Measurements from ENCODE around the gene GPR25. TPM values are rescaled to one million over a fixed set of nuclear protein-coding genes. Genes with fewer than 3 reads are reported as not detected.

The GPR25 gene
- polyA plus RNA-seq, 1 donor: not detected

DNA sequence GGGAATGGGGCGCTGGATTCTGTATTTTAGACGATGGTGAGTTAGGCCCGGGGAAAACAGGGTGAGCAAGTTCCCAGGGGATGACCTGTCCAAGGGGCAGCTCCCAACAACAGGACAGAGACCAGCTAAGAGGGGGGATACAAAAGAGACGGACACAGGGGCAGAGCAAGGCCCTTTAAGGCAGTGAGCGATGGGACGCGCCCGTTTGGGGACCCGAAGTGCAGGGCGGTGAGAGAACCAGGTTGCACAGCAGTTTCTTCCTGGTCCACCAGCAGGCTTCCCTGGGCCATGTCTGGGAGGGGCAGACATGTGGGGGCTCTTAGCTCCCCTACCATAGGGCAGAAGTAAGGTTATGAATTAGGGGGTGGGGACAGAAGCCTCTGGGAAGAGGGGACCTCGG is 43.9 kb downstream of the GPR25 start:
- no peak for DNase-seq

DNA sequence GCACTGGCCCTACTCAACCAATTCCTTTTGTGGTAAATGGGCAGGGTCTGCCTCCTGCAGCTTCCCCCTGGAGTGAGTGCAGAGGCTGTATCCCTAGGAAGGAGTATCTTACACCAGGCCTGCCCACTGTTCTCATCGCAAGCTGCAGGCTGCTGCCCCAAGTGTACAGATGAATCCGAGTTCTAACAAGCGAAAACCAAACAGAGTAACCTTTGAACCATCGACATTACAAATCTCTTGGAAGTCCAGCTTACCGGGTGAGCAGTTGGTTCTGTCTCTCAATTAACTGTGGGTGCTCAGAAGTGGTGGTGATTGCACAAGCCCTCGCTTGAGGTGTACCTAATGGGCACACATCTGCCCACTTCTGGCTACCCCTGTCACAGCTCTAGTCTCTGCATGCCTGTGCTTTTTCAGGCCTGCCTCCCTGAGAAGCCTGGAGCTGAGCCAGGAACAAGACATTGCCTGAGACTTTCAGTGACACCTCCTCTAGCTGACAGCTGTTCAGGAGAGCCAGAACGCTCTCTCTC is 44.6 kb downstream of the GPR25 start:
- DNase-seq: no peak

DNA sequence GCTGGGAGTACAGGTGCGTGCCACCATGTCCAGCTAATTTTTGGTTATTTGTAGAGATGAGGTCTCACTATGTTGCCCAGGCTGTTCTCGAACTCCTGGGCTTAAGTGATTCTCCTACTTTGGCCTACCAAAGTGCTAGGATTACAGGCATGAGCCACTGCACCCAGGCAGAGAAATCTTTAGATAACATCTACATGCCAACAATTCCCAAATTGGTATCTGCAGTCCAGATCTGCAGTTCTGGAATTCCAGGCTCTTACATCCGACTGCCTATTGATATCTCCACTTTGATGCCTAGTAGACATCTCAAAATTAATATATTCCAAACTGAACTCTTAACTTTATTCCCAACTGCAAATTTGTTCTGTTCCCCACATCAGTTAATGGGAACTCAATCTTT is 45.2 kb downstream of the GPR25 start:
- DNase-seq: no peak

DNA sequence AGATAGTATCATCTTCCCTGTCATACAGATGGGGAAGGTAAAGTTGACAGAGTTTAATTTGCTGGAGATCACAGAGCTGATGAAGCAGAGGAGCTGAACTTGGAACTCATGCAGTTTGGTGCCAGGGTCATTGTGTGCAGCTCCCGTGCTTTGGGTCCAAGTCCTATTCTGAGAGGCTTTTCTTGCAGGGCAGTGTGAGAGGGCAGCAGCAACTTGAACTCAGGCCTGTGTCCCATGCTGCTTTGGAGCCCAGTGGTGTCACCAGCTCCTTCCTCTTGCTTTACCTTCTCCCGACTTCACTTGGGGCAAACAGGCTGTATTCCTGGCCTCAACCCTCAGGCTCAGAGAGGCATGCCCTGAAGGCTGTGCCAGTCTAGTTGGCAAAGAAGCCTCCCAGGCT is 46.6 kb downstream of the GPR25 start:
- no peak for DNase-seq

DNA sequence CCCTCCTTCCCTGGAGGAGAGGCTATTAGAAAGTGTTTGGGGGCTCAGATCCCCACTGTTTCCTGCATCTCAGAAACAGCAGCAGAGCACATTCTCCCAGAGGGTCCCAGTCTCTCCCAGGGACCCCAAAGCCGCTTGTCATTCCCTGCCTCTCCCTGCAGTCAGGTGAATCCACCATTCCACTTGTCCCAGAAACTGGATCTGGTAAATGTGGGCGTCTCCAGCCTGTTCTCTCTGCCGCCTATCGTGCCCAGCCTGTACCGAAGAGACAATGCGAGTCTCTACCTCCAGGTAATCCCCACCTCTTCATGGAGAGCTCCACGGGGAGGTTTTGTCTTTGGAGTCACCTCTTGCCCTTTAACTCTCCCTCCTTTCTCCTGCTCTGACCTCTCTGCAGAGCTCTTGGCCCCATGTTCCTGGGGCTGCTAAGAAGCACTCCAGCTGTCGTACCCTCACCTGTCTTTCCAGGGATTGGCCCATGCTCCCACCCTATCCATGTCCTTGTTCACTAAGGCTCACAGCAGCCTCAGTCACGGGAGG is 48.9 kb downstream of the GPR25 start:
- no peak for DNase-seq

DNA sequence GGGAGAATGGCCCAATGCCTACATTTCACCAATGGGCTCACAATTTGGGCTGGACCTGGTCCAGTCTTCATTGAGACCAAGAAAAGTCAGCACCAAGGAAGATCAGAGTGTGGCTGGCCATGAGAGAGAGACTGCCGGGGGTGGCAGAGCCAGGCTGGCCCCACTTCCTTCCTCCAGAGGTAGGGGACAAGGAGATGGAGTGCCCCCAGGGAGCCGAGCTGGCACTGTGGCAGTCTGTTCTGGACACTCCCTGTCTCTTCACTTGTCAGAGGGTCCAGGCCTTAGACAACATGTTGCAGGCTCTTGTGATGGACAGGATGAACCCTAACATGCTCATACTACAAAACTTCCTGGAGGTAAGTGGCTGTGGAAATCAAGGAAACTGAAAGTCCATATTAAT is 49.6 kb downstream of the GPR25 start:
- DNase-seq: no peak

DNA sequence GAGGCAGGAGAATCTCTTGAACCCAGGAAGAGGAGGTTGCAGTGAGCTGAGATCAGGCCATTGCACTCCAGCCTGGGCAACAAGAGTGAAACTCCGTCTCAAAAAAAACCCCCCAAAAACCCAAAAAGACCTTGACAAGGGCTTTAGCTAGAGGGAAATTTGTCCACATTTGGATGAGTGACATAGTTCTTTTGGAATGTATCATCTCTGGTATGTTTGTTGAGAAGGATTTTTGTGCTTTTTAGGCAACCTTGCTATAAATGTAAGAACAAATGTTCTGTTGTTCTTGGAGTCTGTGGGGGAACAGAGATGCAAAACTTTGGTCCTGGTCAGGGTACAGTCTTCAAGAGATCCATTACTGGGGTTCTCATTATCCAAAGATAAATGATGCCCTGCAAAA is 50.8 kb downstream of the GPR25 start:
- DNase-seq: no peak

Other genes starting within 250 kb of the GPR25 start
- gene DDX59, start 203.1 kb upstream of the GPR25 start, polyA plus RNA-seq (ENCODE audit: insufficient read length): 19.7 TPM
- gene CAMSAP2, start 134.1 kb upstream of the GPR25 start, polyA plus RNA-seq (ENCODE audit: insufficient read length): 16.4 TPM
- 4.6 TPM for gene INAVA, start 21.9 kb downstream of the GPR25 start, polyA plus RNA-seq (ENCODE audit: insufficient read length)
- 1.1 TPM for gene KIF21B, start 150.7 kb downstream of the GPR25 start, polyA plus RNA-seq (ENCODE audit: insufficient read length)
- 66.3 TPM for gene CACNA1S, start 239.4 kb downstream of the GPR25 start, polyA plus RNA-seq (ENCODE audit: insufficient read length)

All from hindlimb muscle (tissue), 1 donor.